HEK293 (cell line): Measurements from ENCODE around the gene PNPLA6.

Experiments
- CTCF ChIA-PET: fragments of 350-600 bp; formaldehyde crosslinking; extraction: SDS; loops from one replicate; lab custom pipeline; 2021; ENCODE audit warnings: antibody characterized with exemption; lab: Yijun Ruan, JAX
- POLR2A ChIA-PET: fragments of 300-600 bp; formaldehyde crosslinking; extraction: SDS; loops from one replicate; lab custom pipeline; 2020; ENCODE audit warnings: antibody characterized with exemption, inconsistent platforms; lab: Yijun Ruan, JAX
- H3K27ac ChIP-seq: fragments of 200-500 bp; sonication (Bioruptor generic); 2 replicates; pipeline ENCODE4 v1.5.1; 2014; ENCODE audit warnings: low read depth, low read length, control low read depth, inconsistent platforms; ENCODE audit errors: extremely low read depth
- H3K36me3 ChIP-seq, 2 experiments: fragments of 200-500 bp in 1 of 2; sonication (Bioruptor generic) in 1 of 2; 1 replicate in 1 of 2; 2 replicates in 1 of 2; pipeline ENCODE4 v1.5.1; 2014 to 2017; ENCODE audit warnings: inconsistent platforms in 2 of 2, low read length in 2 of 2; ENCODE audit not compliant: control insufficient read depth in 2 of 2, insufficient read depth in 1 of 2
- H3K4me1 ChIP-seq: fragments of 200-500 bp; sonication (Bioruptor generic); 2 replicates; pipeline ENCODE4 v1.5.1; 2014; ENCODE audit warnings: mild to moderate bottlenecking, low read length, inconsistent platforms; ENCODE audit not compliant: control insufficient read depth, insufficient read depth
- H3K4me3 ChIP-seq: 2 replicates; pipeline ENCODE4 v1.5.1; 2011; ENCODE audit warnings: low read depth, mild to moderate bottlenecking, control low read depth, low read length, moderate library complexity
- H3K9me3 ChIP-seq: fragments of 200-500 bp; sonication (Bioruptor generic); 2 replicates; pipeline ENCODE4 v1.5.1; 2014; ENCODE audit warnings: low read depth, low read length, inconsistent platforms; ENCODE audit not compliant: control insufficient read depth, insufficient read depth
- GLI4 ChIP-seq: fragments of 450-650 bp; formaldehyde crosslinking; IDR thresholded peaks from 2 replicates; pipeline ENCODE4 v1.5.1; 2016; ENCODE audit warnings: missing biosample characterization, missing genetic modification characterization
- GLIS1 ChIP-seq: fragments of 450-650 bp; formaldehyde crosslinking; IDR thresholded peaks from 2 replicates; pipeline ENCODE4 v1.5.1; 2016; ENCODE audit warnings: missing biosample characterization, missing genetic modification characterization
- GLIS2 ChIP-seq: fragments of 450-650 bp; formaldehyde crosslinking; IDR thresholded peaks from 2 replicates; pipeline ENCODE4 v1.5.1; 2016; ENCODE audit warnings: missing biosample characterization, missing genetic modification characterization
- KLF1 ChIP-seq: fragments of 450-650 bp; formaldehyde crosslinking; IDR thresholded peaks from 2 replicates; pipeline ENCODE4 v1.5.1; 2016; ENCODE audit warnings: missing biosample characterization, missing genetic modification characterization
- KLF17 ChIP-seq: fragments of 450-650 bp; formaldehyde crosslinking; IDR thresholded peaks from 2 replicates; pipeline ENCODE4 v1.5.1; 2016; ENCODE audit warnings: missing biosample characterization, missing genetic modification characterization
- OSR2 ChIP-seq: fragments of 450-650 bp; formaldehyde crosslinking; IDR thresholded peaks from 2 replicates; pipeline ENCODE4 v1.5.1; 2016; ENCODE audit warnings: missing biosample characterization, missing genetic modification characterization
- PATZ1 ChIP-seq: fragments of 450-650 bp; formaldehyde crosslinking; IDR thresholded peaks from 2 replicates; pipeline ENCODE4 v1.5.1; 2016; ENCODE audit warnings: missing biosample characterization, missing genetic modification characterization
- REST ChIP-seq: fragments of 450-650 bp; formaldehyde crosslinking; IDR thresholded peaks from 2 replicates; pipeline ENCODE4 v1.5.1; 2016; ENCODE audit warnings: missing biosample characterization, missing genetic modification characterization
- SP2 ChIP-seq: fragments of 450-650 bp; formaldehyde crosslinking; IDR thresholded peaks from 2 replicates; pipeline ENCODE4 v1.5.1; 2016; ENCODE audit warnings: missing biosample characterization, missing genetic modification characterization
- SP3 ChIP-seq: fragments of 450-650 bp; formaldehyde crosslinking; IDR thresholded peaks from 2 replicates; pipeline ENCODE4 v1.5.1; 2016; ENCODE audit warnings: missing biosample characterization, missing genetic modification characterization
- ZBTB17 ChIP-seq: fragments of 450-650 bp; formaldehyde crosslinking; IDR thresholded peaks from 2 replicates; pipeline ENCODE4 v1.5.1; 2016; ENCODE audit warnings: missing biosample characterization, missing genetic modification characterization
- ZBTB44 ChIP-seq: fragments of 450-650 bp; IDR thresholded peaks from 2 replicates; pipeline ENCODE4 v1.5.1; 2018; ENCODE audit warnings: missing biosample characterization, mild to moderate bottlenecking, missing genetic modification characterization
- ZNF148 ChIP-seq: fragments of 450-650 bp; formaldehyde crosslinking; IDR thresholded peaks from 2 replicates; pipeline ENCODE4 v1.5.0; 2017; ENCODE audit warnings: missing biosample characterization, missing genetic modification characterization, borderline replicate concordance
- ZNF211 ChIP-seq: fragments of 450-650 bp; formaldehyde crosslinking; IDR thresholded peaks from 2 replicates; pipeline ENCODE4 v1.5.1; 2016; ENCODE audit warnings: low read depth, missing biosample characterization, missing genetic modification characterization
- ZNF341 ChIP-seq: fragments of 450-650 bp; formaldehyde crosslinking; IDR thresholded peaks from 2 replicates; pipeline ENCODE4; 2016; ENCODE audit warnings: low read depth, missing biosample characterization, missing genetic modification characterization
- ZNF362 ChIP-seq: fragments of 450-650 bp; formaldehyde crosslinking; IDR thresholded peaks from 2 replicates; pipeline ENCODE4 v1.5.1; 2016; ENCODE audit warnings: missing biosample characterization, missing genetic modification characterization
- ZNF394 ChIP-seq: fragments of 450-650 bp; formaldehyde crosslinking; IDR thresholded peaks from 2 replicates; pipeline ENCODE4 v1.5.1; 2016; ENCODE audit warnings: missing biosample characterization, missing genetic modification characterization, mild to moderate bottlenecking, moderate library complexity, borderline replicate concordance
- ZNF433 ChIP-seq: fragments of 450-650 bp; formaldehyde crosslinking; IDR thresholded peaks from 2 replicates; pipeline ENCODE4 v1.5.1; 2016; ENCODE audit warnings: missing biosample characterization, missing genetic modification characterization, low read depth
- ZNF510 ChIP-seq: fragments of 450-650 bp; formaldehyde crosslinking; IDR thresholded peaks from 2 replicates; pipeline ENCODE4 v1.5.1; 2018; ENCODE audit warnings: mild to moderate bottlenecking, missing genetic modification characterization, missing biosample characterization; ENCODE audit not compliant: insufficient replicate concordance
- ZNF521 ChIP-seq: fragments of 450-650 bp; formaldehyde crosslinking; IDR thresholded peaks from 2 replicates; pipeline ENCODE4 v1.5.1; 2017; ENCODE audit warnings: missing biosample characterization, mild to moderate bottlenecking, missing genetic modification characterization
- ZNF624 ChIP-seq: fragments of 450-650 bp; formaldehyde crosslinking; IDR thresholded peaks from 2 replicates; pipeline ENCODE4 v1.5.1; 2017; ENCODE audit warnings: missing biosample characterization, missing genetic modification characterization
- ZNF76 ChIP-seq: fragments of 450-650 bp; formaldehyde crosslinking; IDR thresholded peaks from 2 replicates; pipeline ENCODE4; 2016; ENCODE audit warnings: low read depth, missing biosample characterization, missing genetic modification characterization, borderline replicate concordance

The PNPLA6 gene

GRCh38 chr19:7506385-7507328 is 28.9 kb upstream of the PNPLA6 start (continued):
- 0 out of 2 replicates have a peak, but pooled peaks have one; percentile 7 for TF ChIP-seq REST (tag by site-specific recombination)

GRCh38 chr19:7507884-7508283 is 27.6 kb upstream of the PNPLA6 start:
- Histone ChIP-seq H3K36me3 (no peaks in the 10 kb centered on the region), H3K27ac (no peak overlapping the region), H3K9me3 (no peaks in the 10 kb centered on the region), H3K4me1 (peaks cover 4% of the 10 kb centered on the region; the same call in 1 of the 2 replicates), H3K4me3 (no peak overlapping the region)
- CTCF ChIA-PET = interaction anchor here (1.1 kb wide), 1 partner anchor 14 kb away, joined by 3 read pairs; no protein-coding TSS in a partner anchor
- POLR2A ChIA-PET = interaction anchor here (0.5 to 0.9 kb wide), 3 partner anchors 10 to 110 kb away, joined by 3 to 4 read pairs (median 3); no protein-coding TSS in a partner anchor
- TF ChIP-seq ZBTB44 (no peak), ZNF362 (tag by site-specific recombination) (no peak), ZNF211 (no peak), ZNF394 (tag by site-specific recombination) (no peak), ZNF148 (tag by site-specific recombination) (no peak), GLIS1 (tag by site-specific recombination) (0 out of 2 replicates have a peak, but pooled peaks have one; percentile 23), KLF17 (tag by site-specific recombination) (no peak), SP3 (peak; percentile 70), GLIS2 (0 out of 2 replicates have a peak, but pooled peaks have one; percentile 52), OSR2 (tag by site-specific recombination) (no peak), ZNF624 (tag by site-specific recombination) (no peak), KLF1 (tag by site-specific recombination) (peak; percentile 32; the same call in 1 of the 2 replicates), ZNF433 (tag by site-specific recombination) (no peak), ZBTB17 (tag by site-specific recombination) (peak; percentile 49), GLI4 (tag by site-specific recombination) (no peak), SP2 (tag by site-specific recombination) (peak; percentile 79), ZNF521 (no peak), ZNF510 (tag by site-specific recombination) (no peak), ZNF341 (tag by site-specific recombination) (peak; percentile 70), PATZ1 (tag by site-specific recombination) (peak; percentile 61), ZNF76 (0 out of 2 replicates have a peak, but pooled peaks have one; percentile 21)
